CD4-positive, alpha-beta T cell treated with Interleukin-17A for 1 hour (primary cell): ENCODE results near the gene SERAC1.
"Not testable (repeated sequence)": the region's sequence is repeated elsewhere in the genome, so short reads cannot be mapped to it uniquely, and the experiment has no call there.

Experiments used
- DNase-seq: peaks from one replicate; pipeline ENCODE4 v3.0.0-alpha.2; 2020

The SERAC1 gene

GRCh38 chr6:158174024-158174423, 6.0 kb upstream of the SERAC1 start:
- no peak for DNase-seq

- no peak for DNase-seq
Observed at GRCh38 chr6:158172001-158172400, 3.9 kb upstream of the SERAC1 start.

- DNase-seq, result no peak
Observed at GRCh38 chr6:158170656-158171081, 2.6 kb upstream of the SERAC1 start.

GRCh38 chr6:158169634-158170033, 1.6 kb upstream of the SERAC1 start:
- DNase-seq, result not testable (repeated sequence)

- DNase-seq, result no peak
Observed at GRCh38 chr6:158165919-158166416, 2.1 kb downstream of the SERAC1 start.

GRCh38 chr6:158164579-158165170, 3.4 kb downstream of the SERAC1 start:
- no peak for DNase-seq

GRCh38 chr6:158161566-158162254, 6.4 kb downstream of the SERAC1 start:
- DNase-seq, result no peak

- DNase-seq, result no peak
Observed at GRCh38 chr6:158160932-158161539, 7.0 kb downstream of the SERAC1 start.

- DNase-seq, result no peak
Observed at GRCh38 chr6:158158748-158159147, 9.3 kb downstream of the SERAC1 start.

- DNase-seq, result no peak
Observed at GRCh38 chr6:158158123-158158522, 9.9 kb downstream of the SERAC1 start.

GRCh38 chr6:158157064-158157764, 10.8 kb downstream of the SERAC1 start:
- DNase-seq, result no peak

- DNase-seq, result no peak
Observed at GRCh38 chr6:158154816-158155215, 13.2 kb downstream of the SERAC1 start.

- DNase-seq, result no peak
Observed at GRCh38 chr6:158153576-158153975, 14.5 kb downstream of the SERAC1 start.

GRCh38 chr6:158152659-158153058, 15.4 kb downstream of the SERAC1 start:
- DNase-seq, result no peak

GRCh38 chr6:158152025-158152424, 16.0 kb downstream of the SERAC1 start:
- DNase-seq, result not testable (repeated sequence)

- DNase-seq, result no peak
Observed at GRCh38 chr6:158150701-158151100, 17.4 kb downstream of the SERAC1 start.

GRCh38 chr6:158149641-158150040, 18.4 kb downstream of the SERAC1 start:
- no peak for DNase-seq

GRCh38 chr6:158143700-158144099, 24.4 kb downstream of the SERAC1 start:
- DNase-seq, result peak; percentile 2

- no peak for DNase-seq
Observed at GRCh38 chr6:158142789-158143188, 25.3 kb downstream of the SERAC1 start.

- peak; percentile 32 for DNase-seq
Observed at GRCh38 chr6:158131926-158132325, 36.1 kb downstream of the SERAC1 start.

GRCh38 chr6:158125271-158125670, 42.8 kb downstream of the SERAC1 start:
- no peak for DNase-seq

GRCh38 chr6:158124288-158124687, 43.8 kb downstream of the SERAC1 start:
- no peak for DNase-seq

GRCh38 chr6:158122048-158122447, 46.0 kb downstream of the SERAC1 start:
- DNase-seq, result no peak

GRCh38 chr6:158121335-158121734, 46.7 kb downstream of the SERAC1 start:
- no peak for DNase-seq
